Epithelial cell of proximal tubule (primary cell): ENCODE data around the gene SPRY4. TPM values are rescaled to one million over a fixed set of nuclear protein-coding genes. Genes with fewer than 3 reads are reported as not detected.
"Not testable (repeated sequence)": the region's sequence is repeated elsewhere in the genome, so short reads cannot be mapped to it uniquely, and the experiment has no call there.

Experiments used
- DNase-seq: peaks from one replicate; pipeline ENCODE4 v3.0.0-alpha.2; 2011; ENCODE audit warnings: low read depth
- H3K4me3 ChIP-seq: 2 replicates; pipeline ENCODE4 v1.5.1; 2011; ENCODE audit warnings: low read depth, mild to moderate bottlenecking, low read length
- CTCF ChIP-seq: conservative IDR thresholded peaks from 2 replicates; pipeline ENCODE4 v1.5.1; 2012; ENCODE audit warnings: low read depth, mild to moderate bottlenecking, low read length
- total RNA-seq: library from RNA; depleted of rRNA; stranded (reverse); fragments of >200 nt; gene quantifications from 2 replicates; pipeline ENCODE4 v1.2.3, GENCODE V29; 2015

The SPRY4 gene
- total RNA-seq, 1 donor from 2014 or later = 19.9 TPM

GRCh38 chr5:142280066-142281007, 44.5 kb downstream of the SPRY4 start:
- no peak for TF ChIP-seq CTCF
- H3K4me3 ChIP-seq = no peak overlapping the region
- no peak for DNase-seq

- no peak for TF ChIP-seq CTCF
- no peak overlapping the region for H3K4me3 ChIP-seq
- no peak for DNase-seq
Observed at GRCh38 chr5:142278627-142279026, 46.2 kb downstream of the SPRY4 start.

GRCh38 chr5:142277796-142278195, 47.0 kb downstream of the SPRY4 start:
- peak; percentile 72 for DNase-seq
- no peak for TF ChIP-seq CTCF
- no peak overlapping the region for H3K4me3 ChIP-seq

- no peak for DNase-seq
- no peak overlapping the region for H3K4me3 ChIP-seq
- no peak for TF ChIP-seq CTCF
Observed at GRCh38 chr5:142276517-142276916, 48.3 kb downstream of the SPRY4 start.

- TF ChIP-seq CTCF = no peak
- no peak for DNase-seq
- no peak overlapping the region for H3K4me3 ChIP-seq
Observed at GRCh38 chr5:142275496-142275895, 49.3 kb downstream of the SPRY4 start.

GRCh38 chr5:142272596-142272995, 52.2 kb downstream of the SPRY4 start:
- not testable (repeated sequence) for DNase-seq, H3K4me3 ChIP-seq

GRCh38 chr5:142264084-142264483, 60.7 kb downstream of the SPRY4 start:
- DNase-seq, H3K4me3 ChIP-seq: not testable (repeated sequence)

- no peak for TF ChIP-seq CTCF
- H3K4me3 ChIP-seq = no peak overlapping the region
- DNase-seq = no peak
Observed at GRCh38 chr5:142263346-142263745, 61.5 kb downstream of the SPRY4 start.
